Measurements from ENCODE around the gene MCL1.
"Not testable (repeated sequence)": the region's sequence is repeated elsewhere in the genome, so short reads cannot be mapped to it uniquely, and the experiment has no call there.

MCL1 gene

DNA sequence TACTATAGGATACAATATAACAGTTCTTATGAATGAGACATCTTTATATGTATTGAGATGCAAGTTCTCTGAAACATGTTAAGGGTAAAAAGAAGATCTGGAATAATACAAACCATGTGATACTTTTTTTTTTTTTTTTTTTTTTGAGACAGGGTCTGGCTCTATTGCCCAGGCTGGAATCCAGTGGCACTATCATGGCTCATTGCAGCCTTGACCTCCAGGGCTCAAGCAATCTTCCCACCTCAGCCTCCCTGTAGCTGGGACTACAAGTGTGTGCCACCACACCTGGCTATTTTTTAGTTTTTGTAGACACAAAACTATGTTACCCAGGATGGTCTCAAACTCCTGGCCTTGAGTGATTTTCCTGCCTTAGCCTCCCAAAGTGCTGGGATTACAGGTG is 22.1 kb upstream of the MCL1 start:
- DNase-seq = no peak

DNA sequence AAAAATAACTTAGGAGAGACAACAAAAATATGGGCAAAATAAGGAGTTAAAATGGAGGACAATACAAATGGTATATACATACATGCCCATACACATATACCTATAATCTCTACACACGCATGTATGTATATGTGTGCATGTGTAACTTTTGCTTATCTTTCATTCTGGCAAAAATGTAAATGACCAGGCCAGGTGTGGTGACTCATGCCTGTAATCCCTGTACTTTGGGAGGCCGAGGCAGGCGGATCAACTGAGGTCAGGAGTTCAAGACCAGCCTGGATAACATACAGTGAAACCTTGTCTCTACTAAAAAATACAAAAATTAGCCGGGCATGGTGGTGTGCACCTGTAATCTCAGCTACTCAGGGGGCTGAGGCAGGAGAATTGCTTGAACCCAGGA is 18.9 kb upstream of the MCL1 start:
- not testable (repeated sequence) for DNase-seq

DNA sequence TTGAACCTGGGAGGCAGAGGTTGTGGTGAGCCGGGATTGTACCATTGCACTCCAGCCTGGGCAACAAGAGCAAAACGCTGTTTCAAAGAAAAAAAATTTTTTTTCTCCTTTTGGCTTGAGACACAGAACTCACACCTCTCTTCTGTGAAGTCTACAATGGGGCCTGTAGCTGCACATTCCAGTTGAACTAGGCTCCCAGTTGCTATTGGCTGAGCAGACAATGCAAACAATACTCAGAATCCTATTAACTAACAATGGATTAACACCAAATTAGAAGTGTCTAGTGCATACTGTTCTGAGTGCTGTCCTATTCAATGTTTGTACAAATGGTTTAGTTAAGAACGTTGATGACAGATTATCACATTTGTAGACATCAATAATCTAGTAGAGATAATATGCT is 17.6 kb upstream of the MCL1 start:
- DNase-seq = no peak

DNA sequence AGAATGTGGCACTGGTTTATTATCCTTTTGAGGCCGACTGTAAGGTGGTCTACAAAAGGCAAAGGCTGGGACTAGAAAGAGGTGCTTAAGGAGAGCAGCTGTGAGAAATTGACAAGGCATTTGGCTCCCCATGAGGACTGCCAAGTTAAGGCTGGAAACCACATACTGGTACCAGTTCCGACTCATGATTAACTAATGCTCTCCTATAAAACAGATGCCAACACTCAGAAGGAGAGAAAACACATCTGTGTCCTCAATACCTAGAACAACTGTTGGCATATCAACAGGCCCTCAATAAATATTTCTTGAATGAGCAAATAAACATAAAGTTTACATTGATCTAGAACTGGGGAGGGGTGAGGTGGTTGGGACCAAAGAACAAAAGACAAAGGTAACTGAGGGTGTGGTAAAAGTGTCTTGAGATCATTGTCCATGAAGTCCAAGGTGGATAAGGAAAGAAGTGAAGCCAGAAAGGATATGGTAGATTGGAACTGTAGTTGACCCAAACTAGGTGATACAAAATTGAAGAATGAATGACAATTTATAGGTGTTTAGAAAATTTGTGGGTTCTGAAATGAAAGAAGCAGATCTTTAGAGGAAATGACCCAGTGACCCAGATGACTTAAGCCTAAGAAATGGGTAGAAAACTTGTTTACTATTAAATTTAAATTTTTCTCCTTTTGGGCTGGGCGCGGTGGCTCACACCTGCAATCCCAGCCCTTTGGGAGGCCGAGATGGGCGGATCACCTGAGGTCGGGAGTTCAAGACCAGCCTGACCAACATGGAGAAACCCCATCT is 16.9 kb upstream of the MCL1 start:
- DNase-seq = no peak

DNA sequence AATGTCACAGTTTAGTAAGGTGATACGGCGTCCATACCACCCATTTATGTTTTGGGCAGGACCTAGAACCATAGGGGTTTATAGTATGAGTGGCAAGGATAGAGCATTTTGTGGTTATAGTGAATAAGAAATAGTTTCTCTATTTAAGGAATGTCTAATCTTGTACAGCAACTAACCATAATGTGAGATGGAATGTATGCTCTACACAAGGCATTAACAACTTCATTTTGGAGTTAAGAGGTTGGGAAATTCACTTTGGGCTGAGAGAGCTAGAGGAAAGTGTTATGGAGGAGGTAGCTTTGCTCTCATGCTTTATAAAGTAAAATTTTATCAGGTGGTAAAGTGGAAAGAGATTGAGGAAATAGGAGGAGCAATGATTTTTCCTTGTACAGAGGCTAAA is 3.0 kb upstream of the MCL1 start:
- no peak for DNase-seq

DNA sequence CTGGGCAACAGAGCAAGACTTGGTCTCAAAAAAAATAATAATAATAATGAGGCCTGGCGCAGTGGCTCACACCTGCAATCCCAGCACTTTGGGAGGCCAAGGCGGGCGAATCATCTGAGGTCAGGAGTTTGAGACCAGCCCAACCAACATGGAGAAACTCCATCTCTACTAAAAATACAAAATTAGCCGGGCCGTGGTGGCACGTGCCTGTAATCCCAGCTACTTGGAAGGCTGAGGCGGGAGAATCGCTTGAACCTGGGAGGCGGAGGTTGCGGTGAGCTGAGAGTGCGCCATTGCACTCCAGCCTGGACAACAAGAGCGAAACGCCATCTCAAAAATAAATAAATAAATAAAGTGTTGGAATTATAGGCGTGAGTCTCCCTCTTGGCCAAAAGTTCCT is 2.6 kb upstream of the MCL1 start:
- not testable (repeated sequence) for DNase-seq

DNA sequence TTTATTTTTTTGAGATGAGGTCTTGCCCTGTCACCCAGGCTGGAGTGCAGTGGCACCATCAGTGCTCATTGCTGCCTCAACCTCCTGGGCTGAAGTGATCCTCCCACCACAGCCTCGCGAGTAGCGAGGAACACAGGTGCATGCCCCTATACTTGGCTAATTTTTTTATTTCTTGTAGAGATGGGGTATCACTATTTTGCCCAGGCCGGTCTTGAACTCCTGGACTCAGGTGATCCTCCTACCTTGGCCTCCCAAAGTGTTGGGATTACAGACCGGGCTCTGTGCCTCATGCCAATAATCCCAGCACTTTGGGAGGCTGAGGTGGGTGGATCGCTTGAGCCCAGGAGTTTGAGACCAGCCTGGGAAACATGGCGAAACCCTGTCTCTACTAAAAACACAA is 2.0 kb upstream of the MCL1 start:
- DNase-seq = not testable (repeated sequence)

DNA sequence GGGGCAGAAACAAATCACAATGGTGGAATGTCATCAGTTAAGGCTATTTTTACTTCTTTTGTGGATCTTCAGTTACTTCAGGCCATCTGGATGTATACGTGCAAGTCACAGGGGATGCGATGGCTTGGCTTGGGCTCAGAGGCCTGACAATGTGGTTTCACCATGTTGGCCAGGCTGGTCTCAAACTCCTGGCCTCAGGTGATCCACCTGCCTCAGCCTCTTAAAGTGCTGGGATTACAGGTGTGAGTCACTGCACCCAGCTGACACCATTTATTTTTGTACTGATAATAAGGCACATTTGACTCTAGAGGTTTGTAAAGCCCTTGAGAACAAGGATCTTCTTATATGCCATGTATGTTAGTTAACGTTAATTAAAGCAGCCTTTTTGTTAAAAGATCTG is 1.6 kb upstream of the MCL1 start:
- not testable (repeated sequence) for DNase-seq

DNA sequence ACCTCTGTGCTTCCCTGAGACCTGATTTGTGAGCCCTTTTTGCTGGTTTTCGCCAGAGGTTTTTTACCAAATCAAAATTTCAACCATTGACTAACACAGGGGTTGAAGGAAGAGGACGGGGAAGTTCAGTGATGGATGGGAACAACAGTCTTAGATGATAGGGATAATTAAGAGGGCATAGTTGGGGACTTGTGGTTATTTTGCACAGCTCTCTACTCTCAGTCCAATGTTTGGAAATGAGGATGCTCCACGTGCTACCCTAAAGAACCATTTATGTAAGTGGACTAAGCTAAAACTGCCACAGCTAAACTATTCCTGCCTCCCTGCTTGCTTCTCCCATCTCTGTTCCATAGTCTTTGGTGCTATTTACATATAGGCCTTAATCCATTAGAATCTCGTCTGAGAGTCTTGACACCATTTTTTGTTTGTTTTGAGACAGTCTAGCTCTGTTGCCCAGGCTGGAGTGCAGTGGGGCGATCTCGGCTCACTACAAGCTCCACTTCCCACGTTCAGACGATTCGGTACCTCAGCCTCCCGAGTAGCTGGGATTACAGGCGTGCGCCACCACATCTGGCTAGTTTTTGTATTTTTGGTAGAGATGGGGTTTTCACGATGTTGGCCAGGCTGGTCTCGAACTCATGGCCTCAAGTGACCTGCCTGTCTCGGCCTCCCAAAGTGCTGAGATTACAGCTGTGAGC is 684 bp upstream of the MCL1 start:
- peak; percentile 62 to 64 for DNase-seq

DNA sequence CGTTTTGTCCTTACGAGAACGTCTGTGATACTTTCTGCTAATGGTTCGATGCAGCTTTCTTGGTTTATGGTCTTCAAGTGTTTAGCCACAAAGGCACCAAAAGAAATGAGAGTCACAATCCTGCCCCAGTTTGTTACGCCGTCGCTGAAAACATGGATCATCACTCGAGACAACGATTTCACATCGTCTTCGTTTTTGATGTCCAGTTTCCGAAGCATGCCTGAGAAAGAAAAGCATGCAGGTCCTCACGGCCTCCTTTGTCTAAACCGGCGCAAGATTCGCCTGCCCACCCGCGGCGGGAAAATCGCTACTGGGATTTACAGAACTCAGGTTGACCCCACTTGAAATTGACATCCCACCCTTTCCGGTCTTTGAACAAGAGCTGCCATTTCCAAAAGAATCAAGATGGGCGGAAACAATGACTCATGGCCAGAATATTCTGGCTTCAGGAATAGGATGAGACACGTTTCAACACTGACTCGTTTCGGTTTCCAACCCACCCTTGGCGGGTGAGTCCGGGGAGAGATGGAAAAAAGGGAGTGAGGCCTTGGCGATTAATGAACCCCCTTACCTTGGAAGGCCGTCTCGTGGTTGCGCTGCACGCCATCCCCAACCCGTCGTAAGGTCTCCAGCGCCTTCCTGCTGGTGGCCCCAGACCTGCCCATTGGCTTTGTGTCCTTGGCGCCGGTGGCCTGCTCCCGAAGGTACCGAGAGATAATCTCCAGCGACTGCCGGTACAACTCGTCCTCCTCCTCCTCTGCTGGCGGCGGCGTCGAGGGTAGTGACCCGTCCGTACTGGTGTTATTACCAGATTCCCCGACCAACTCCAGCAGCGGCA is 919 bp downstream of the MCL1 start:
- peak in 1 of 2 experiments; percentile 24 for DNase-seq

DNA sequence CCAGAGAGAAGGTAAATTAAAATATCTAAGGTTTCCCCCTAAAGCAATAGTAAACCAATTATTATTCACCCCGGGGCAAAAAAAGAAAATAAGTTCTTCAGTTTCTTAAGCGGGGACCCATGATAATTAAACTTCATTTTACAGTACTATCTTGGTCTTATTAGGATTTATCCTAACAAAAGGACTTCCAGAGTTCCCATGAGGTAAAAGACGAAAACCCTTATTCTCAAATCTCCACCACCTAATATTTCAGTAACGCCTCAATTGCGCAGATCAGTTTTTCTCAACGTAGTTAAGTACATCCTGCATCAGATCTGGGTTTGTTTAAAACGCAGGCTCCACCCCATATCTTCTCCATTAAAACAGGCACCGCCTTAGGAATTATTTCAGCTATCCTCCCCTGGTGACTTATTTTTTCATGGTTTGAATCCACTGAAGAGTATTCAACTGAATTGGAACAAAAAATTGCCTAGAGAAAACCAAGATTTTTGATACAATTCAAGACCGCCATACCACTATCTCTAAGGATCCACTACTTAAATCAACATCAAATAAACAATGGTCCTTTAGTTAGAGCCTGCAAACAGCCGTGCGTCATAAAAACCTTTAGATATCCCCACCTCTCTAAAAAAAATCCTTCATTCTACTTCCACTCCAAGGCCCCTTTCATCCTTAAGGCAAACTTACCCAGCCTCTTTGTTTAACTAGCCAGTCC is 1.7 kb downstream of the MCL1 start:
- no peak for DNase-seq

DNA sequence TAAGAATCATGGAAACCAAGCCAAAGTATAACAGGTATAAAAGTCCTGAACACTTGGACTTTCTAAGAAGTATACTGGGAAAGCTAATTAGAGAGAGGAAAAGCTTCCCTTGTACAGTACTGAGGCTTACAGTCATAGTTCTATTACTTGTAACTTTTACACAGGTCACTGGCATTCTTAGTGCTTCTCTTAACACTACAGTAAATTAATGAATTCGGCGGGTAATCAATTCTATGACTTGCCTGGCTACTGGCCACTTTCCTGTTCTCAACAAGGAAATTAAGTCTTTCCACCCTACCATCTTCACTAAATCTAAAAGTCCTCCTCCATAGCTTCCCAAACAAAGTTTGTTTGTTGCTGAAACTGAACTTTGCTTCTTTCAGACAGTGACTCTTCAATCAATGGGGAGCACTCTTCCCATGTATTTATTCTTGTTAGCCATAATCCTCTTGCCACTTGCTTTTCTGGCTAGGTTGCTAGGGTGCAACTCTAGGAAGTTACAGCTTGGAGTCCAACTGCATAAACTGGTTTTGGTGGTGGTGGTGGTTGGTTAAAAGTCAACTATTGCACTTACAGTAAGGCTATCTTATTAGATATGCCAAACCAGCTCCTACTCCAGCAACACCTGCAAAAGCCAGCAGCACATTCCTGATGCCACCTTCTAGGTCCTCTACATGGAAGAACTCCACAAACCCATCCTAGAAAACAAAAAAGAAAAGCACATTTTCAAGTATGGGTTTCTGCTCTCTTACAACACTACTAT is 2.4 kb downstream of the MCL1 start:
- DNase-seq = no peak

DNA sequence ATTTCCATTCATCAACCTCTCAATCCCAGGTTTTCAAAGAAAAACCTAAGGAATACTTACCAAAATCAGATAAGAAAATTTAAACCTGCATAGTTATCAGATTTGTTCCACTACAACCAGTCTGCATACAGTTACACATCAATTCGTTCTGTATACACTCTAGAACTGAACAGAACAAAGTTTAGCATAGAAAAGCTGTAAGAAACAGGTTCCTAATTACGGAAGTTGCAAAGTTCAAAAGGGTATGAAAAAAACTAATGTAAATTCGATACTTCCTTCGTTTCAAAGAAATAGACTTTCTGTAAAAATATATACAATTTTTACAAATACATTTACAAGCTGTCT is 3.1 kb downstream of the MCL1 start:
- DNase-seq = no peak

DNA sequence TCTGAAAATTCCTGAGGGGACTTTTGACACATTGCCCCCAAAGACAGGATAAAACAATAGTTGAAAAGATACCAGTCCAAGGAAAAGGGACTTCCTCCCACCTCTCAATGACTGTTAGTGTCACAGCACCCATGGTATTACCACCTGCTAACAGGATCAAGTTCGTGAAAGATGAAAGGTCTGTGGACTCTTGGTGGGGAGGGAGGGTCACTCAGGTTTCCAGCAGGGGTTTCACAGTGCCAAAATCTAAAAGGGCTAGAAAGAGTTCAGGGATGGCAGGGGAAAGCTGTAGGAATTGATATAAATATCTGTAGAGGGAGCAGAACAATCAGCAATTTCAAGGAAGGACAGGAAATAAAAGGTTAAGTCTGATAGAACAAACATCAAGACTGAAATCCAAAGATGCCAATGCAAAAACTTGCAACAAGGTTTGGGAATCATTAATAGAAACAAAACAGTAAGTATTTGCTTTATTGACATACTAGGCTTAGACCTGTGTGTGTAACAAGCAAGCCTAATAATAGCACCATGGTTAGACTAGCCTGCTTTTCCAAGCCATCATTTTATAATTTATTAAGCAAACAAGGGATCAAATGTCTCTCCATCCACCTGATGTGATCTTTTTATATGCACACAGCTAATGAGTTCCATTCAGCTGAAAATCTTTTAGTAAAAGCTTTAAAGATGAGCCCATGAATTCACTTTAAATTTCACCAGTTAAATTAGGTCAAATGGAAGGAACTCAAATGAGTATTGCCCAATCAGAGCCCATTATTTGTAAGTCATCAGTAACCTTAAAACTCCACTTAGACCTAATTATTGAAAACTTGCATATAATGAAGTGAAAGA is 3.7 kb downstream of the MCL1 start:
- no peak for DNase-seq

DNA sequence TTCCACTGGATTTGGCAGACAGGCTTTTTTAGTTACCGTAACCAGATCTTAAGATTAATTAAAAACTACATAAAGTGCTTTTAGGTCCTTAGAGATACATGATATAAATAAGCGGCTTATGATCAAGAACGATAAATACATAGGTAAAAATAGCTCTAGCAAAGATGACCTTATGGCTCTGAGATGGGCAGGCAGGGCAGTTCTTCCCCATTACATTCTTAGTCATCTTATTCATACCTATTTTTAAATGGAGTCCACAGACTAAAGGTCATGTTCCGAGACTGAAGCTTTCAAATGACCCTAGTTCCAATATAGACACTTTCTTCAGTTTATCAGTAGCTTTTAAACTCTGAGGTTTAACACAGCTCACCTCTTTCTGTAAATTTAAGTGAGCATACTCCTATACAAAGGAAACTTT is 4.3 kb downstream of the MCL1 start:
- no peak for DNase-seq

DNA sequence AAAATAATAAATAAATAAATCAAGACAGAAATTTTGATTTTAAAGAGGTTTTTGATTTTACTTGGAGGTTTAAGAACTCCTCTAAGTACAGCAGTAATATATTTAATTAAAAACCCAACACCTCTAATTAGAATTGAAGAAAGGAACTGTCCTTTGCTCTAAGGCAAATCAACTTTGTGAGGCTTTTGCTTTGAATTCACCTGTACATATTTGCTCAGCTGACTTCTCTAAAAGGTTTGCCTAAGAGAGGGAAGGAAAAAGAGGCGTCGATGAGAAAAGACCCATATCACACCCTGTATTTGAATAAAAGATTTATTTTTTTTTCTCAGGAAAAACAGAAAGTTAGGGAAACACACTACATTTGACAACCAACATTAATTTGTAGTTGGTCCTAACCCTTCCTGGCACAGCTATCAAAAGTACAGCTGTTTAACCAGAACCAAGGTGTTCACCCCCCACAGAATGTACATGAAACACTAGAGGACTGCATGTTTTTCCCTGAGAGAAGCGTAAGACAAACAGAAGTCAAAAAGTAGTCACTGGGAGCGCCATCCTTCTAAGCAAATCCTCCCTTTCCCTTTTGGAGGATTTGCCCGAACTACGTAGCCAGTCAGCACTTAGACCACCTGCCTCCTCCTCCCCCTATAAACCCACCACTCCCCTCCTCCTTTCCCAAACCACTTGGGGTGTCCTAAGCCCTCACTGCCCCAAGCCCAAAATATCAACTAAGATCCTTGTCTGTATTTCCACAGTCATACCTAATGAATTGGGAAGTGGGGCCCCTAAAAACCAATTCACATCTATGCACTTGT is 4.9 kb downstream of the MCL1 start:
- no peak for DNase-seq

DNA sequence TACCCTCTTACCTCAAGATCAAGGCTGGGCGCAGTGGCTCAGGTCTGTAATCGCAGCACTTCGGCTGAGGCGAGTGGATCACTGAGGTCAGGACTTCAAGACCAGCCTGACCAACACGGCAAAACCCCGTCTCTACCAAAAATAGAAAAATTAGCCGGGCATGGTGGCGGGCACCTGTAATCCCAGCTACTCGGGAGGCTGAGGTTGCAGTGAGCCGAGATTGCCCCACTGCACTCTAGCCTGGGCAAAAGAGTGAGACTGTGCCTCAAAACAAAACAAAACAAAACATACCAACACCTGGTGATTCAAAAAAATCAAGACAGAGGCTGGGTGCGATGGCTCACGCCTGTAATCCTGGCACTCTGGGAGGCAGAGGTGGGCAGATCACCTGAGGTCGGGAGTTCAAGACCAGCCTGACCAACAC is 5.8 kb downstream of the MCL1 start:
- DNase-seq = not testable (repeated sequence)

DNA sequence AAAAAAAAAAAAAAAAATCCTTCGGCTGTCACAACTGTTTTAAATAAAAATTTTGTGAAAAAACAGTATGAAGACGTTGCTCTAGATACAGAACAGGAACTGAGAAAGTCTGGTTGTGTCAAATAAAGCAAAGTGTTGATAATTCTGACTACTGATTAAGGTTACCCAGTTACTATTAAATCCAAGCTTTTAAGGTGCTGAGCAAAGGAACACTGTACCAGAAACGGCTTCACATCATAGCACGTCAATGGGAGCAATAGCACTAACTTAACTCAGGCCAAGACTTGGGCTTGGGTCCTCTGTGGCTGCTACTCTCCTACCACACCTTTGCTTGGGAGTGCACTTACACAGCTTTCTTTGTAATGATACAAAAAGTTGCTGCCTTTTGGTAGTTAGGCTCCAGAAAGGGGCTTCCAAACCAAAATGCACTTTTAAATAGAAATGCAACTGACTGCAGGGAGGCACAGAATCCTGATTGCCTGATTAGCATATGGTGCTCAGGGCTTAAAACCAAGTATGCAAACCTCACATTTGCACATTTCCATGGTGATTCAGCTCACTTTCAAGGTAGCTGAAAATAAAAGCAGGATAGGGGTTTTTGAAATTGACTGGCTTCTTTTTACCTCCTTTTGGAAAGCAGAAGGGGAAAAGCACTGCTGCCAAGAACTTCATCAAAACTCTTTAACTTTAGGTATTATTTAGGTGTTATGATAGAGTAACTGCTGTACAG is 6.3 kb downstream of the MCL1 start:
- DNase-seq = no peak

DNA sequence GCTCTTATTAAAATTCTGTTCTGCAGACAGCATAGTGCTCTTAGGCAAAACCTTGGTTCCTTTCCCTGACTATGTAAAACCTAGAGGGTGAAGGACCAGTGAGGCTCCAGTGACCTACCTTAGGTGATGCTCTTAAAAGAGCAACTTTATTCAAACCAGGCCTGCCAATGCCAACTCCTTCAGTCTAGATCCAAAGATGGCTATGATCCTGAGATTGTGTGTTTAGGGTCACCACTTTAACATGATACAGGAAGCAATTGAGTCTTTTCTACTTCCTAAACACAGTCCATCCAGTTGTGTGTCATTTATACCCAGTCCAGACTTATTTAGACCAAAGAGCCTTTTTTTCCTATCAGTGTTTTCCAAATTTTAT is 10.8 kb downstream of the MCL1 start:
- DNase-seq = no peak
